DMS153 (cell line): Measurements from ENCODE around the gene CETN2.
"Not testable (repeated sequence)": the region's sequence is repeated elsewhere in the genome, so short reads cannot be mapped to it uniquely, and the experiment has no call there.

Source experiments
- DNase-seq: peaks from one replicate; lab custom pipeline; 2025; lab: John Stamatoyannopoulos, UW

Gene CETN2

GRCh38 chrX:152830312-152831305 lies at the start of gene CETN2, which contains the start of gene NSDHL:
Gene CETN2 (minus strand): TSS chrX:152830757. CDS start chrX:152830710, 47 bp downstream.
Gene NSDHL (plus strand): TSS chrX:152831063. CDS start chrX:152846325, 15,262 bp downstream.
- DNase-seq: peak; percentile 96

GRCh38 chrX:152878976-152879755 lies 48.6 kb upstream of the CETN2 start:
- DNase-seq: no peak

GRCh38 chrX:152876931-152877840 lies 46.6 kb upstream of the CETN2 start:
- no peak for DNase-seq

- no peak for DNase-seq
Observed at GRCh38 chrX:152873361-152873760, 42.8 kb upstream of the CETN2 start.

- no peak for DNase-seq
Observed at GRCh38 chrX:152872522-152872921, 42.0 kb upstream of the CETN2 start.

GRCh38 chrX:152871260-152871659 lies 40.7 kb upstream of the CETN2 start:
- no peak for DNase-seq

GRCh38 chrX:152869972-152870371 lies 39.4 kb upstream of the CETN2 start:
- DNase-seq: no peak

GRCh38 chrX:152866386-152866785 lies 35.8 kb upstream of the CETN2 start:
- no peak for DNase-seq

- DNase-seq: no peak
Observed at GRCh38 chrX:152865232-152865920, 34.8 kb upstream of the CETN2 start.

- DNase-seq: no peak
Observed at GRCh38 chrX:152861826-152862225, 31.3 kb upstream of the CETN2 start.

GRCh38 chrX:152861116-152861515 lies 30.6 kb upstream of the CETN2 start:
- no peak for DNase-seq

- DNase-seq: no peak
Observed at GRCh38 chrX:152853986-152854385, 23.4 kb upstream of the CETN2 start.

GRCh38 chrX:152850465-152850864 lies 19.9 kb upstream of the CETN2 start:
- no peak for DNase-seq

GRCh38 chrX:152847281-152847680 lies 16.7 kb upstream of the CETN2 start:
- no peak for DNase-seq

GRCh38 chrX:152845618-152846240 lies 15.2 kb upstream of the CETN2 start:
- DNase-seq: no peak

GRCh38 chrX:152844256-152844655 lies 13.7 kb upstream of the CETN2 start:
- no peak for DNase-seq

- DNase-seq: no peak
Observed at GRCh38 chrX:152843852-152844251, 13.3 kb upstream of the CETN2 start.

GRCh38 chrX:152842772-152843338 lies 12.3 kb upstream of the CETN2 start:
- no peak for DNase-seq

- DNase-seq: not testable (repeated sequence)
Observed at GRCh38 chrX:152835470-152835869, 4.9 kb upstream of the CETN2 start.

- DNase-seq: no peak
Observed at GRCh38 chrX:152833378-152833777, 2.8 kb upstream of the CETN2 start.
